Heart left ventricle (tissue), 13 donors: ENCODE measurements around the gene SLC25A42.

Experiments used
- CTCF ChIP-seq, 12 donors: fragments of 200-600 bp; sonication (generic) in 4 of 12; IDR thresholded peaks; one replicate each; pipeline versions ENCODE4 v1.5.0 to v1.8.0; 2018 to 2022; ENCODE audit warnings: antibody characterized with exemption in 12 of 12, mild to moderate bottlenecking in 5 of 12
- POLR2A ChIP-seq, 2 donors: fragments of 450-650 bp; IDR thresholded peaks; one replicate each; pipeline ENCODE4 v1.6.1; 2017; ENCODE audit warnings: antibody characterized with exemption in 2 of 2, mild to moderate bottlenecking in 2 of 2, moderate library complexity in 2 of 2
- donor health status: ischemic (EF 13 %, LVEDD 7.1; RV severe dilation, severe dysfunction).
- donor health status: DM: no; HTN: yes; CAD: no.
- donor health status: DM: no; HTN: no; CAD: no.
- donor health status: ischemic (EF 25% LVEDD 6.9; RV normal size, moderate dysfunction).
- donor health status: ischemic (EF 25% LVEDD 5.7; RV mildly dilated, moderate dysfunction).
- donor health status: ischemic (EF 35%, LVEDD 5.7; RV mildly dilated, moderate dysfunction).
- donor health status: nonischemic (EF 11% LVEDD 7.7; RV severe dilation, severe dysfunction).
- donor health status: DM: yes; HTN: yes; CAD: no.
- donor health status: PGD.
- donor health status: ischemic (EF 29% LVEDD 5.4; RV normal size, mild dysfunction).
- donor health status: nonischemic (EF 23%, LVEDD 6.1; RV moderate dilation, normal function).

GRCh38 chr19:19123386-19123785 is 59.6 kb downstream of the SLC25A42 start:
- no peak for TF ChIP-seq CTCF (IDR thresholded peaks at IDR 0.05)
- no peak for TF ChIP-seq POLR2A (IDR thresholded peaks at IDR 0.05)
